ENCODE results near the gene MREG.

MREG gene

GRCh38 chr2:215941726-215942125 is 71.6 kb downstream of the MREG start:
- Histone ChIP-seq H3K27me3 (ENCODE audit: insufficient read depth, low read depth) (no peaks in the 10 kb centered on the region), H3K79me2 (ENCODE audit: insufficient read depth, low read depth) (no peaks in the 10 kb centered on the region), H3K9ac (no peak overlapping the region), H2AFZ (ENCODE audit: low read depth) (no peak overlapping the region), H4K20me1 (ENCODE audit: insufficient read depth) (no peaks in the 10 kb centered on the region; the same call in 1 of the 2 replicates), H3K4me1 (ENCODE audit: low read depth, poor library complexity, severe bottlenecking) (no peaks in the 10 kb centered on the region), H3K4me2 (no peak overlapping the region), H3K27ac (no peak overlapping the region), H3K4me3 (IDR thresholded peaks at IDR 0.05; ENCODE audit: insufficient read depth, low read depth, low read length) (no peak overlapping the region), H3K36me3 (ENCODE audit: insufficient read depth) (no peaks in the 10 kb centered on the region)
- TF ChIP-seq CTCF (conservative IDR thresholded peaks at IDR 0.05; ENCODE audit: low read depth, low read length) = no peak

GRCh38 chr2:215940645-215941184 is 72.6 kb downstream of the MREG start:
- H3K36me3 ChIP-seq (ENCODE audit: insufficient read depth) = no peaks in the 10 kb centered on the region
- no peaks in the 10 kb centered on the region for H3K79me2 ChIP-seq (ENCODE audit: insufficient read depth, low read depth)
- no peak for TF ChIP-seq CTCF (conservative IDR thresholded peaks at IDR 0.05; ENCODE audit: low read depth, low read length)

DNA sequence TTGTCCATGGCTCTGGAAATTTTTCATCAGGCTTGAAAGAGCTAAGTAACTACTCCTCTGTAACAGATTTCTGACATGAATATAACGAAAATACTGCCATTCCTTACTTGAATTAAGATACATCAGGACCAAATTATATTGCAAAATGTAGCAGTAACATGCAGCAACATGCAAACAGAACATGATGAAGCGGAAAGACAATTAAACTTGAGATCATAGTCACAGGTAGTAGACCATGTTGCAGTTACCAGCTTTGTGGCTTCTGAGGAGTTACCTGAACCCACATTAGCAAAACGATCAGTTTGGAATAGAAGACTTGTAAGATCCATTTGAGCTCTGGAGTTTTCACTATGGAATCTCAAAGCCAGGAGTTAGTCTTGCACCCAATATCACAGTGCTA is 76.2 kb downstream of the MREG start:
- Histone ChIP-seq H3K27ac (no peak overlapping the region), H2AFZ (ENCODE audit: low read depth) (no peak overlapping the region), H3K27me3 (ENCODE audit: insufficient read depth, low read depth) (no peaks in the 10 kb centered on the region), H4K20me1 (ENCODE audit: insufficient read depth) (no peaks in the 10 kb centered on the region; the same call in 1 of the 2 replicates), H3K79me2 (ENCODE audit: insufficient read depth, low read depth) (no peaks in the 10 kb centered on the region), H3K4me2 (no peak overlapping the region), H3K36me3 (ENCODE audit: insufficient read depth) (no peaks in the 10 kb centered on the region), H3K4me1 (ENCODE audit: low read depth, poor library complexity, severe bottlenecking) (no peaks in the 10 kb centered on the region), H3K4me3 (IDR thresholded peaks at IDR 0.05; ENCODE audit: insufficient read depth, low read depth, low read length) (no peak overlapping the region), H3K9ac (no peak overlapping the region)
- no peak for TF ChIP-seq CTCF (conservative IDR thresholded peaks at IDR 0.05; ENCODE audit: low read depth, low read length)

More at GRCh38 chr2:215940645-215941184, 72.6 kb downstream of the MREG start:
- no peak overlapping the region for H3K27ac ChIP-seq
- no peak overlapping the region for H3K4me2 ChIP-seq
- H3K4me1 ChIP-seq (ENCODE audit: low read depth, poor library complexity, severe bottlenecking) = no peaks in the 10 kb centered on the region
- no peak overlapping the region for H3K4me3 ChIP-seq (IDR thresholded peaks at IDR 0.05; ENCODE audit: insufficient read depth, low read depth, low read length)
- no peak overlapping the region for H3K9ac ChIP-seq
- no peaks in the 10 kb centered on the region; the same call in 1 of the 2 replicates for H4K20me1 ChIP-seq (ENCODE audit: insufficient read depth)
- H3K27me3 ChIP-seq (ENCODE audit: insufficient read depth, low read depth) = no peaks in the 10 kb centered on the region
- no peak overlapping the region for H2AFZ ChIP-seq (ENCODE audit: low read depth)

DNA sequence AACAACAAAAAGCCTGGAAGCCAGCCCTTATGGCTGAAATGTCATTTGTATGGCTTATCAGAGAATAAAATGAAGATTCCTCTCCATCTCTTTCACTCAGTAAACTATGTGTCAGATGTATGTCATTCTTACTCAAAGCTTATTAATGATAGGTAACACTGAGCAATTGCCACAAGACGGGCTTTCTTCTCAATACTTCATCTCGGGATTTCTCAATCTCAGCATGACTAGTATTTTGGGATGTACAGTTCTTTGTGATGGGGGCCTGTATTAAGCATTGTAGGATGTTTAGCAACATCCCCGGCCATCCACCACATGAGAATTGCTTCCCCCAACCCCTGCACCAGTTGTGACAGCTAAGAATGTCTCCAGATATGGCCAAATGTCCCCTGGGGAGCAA is 80.2 kb downstream of the MREG start:
- Histone ChIP-seq H3K4me3 (IDR thresholded peaks at IDR 0.05; ENCODE audit: insufficient read depth, low read depth, low read length) (no peak overlapping the region), H2AFZ (ENCODE audit: low read depth) (no peak overlapping the region), H3K27ac (no peak overlapping the region), H4K20me1 (ENCODE audit: insufficient read depth) (no peaks in the 10 kb centered on the region), H3K36me3 (ENCODE audit: insufficient read depth) (no peaks in the 10 kb centered on the region), H3K4me2 (no peak overlapping the region), H3K27me3 (ENCODE audit: insufficient read depth, low read depth) (no peaks in the 10 kb centered on the region), H3K79me2 (ENCODE audit: insufficient read depth, low read depth) (no peaks in the 10 kb centered on the region), H3K4me1 (ENCODE audit: low read depth, poor library complexity, severe bottlenecking) (peaks cover 10% of the 10 kb centered on the region), H3K9ac (no peak overlapping the region)
- TF ChIP-seq CTCF (conservative IDR thresholded peaks at IDR 0.05; ENCODE audit: low read depth, low read length) = no peak

Data from KMS-11 (cell line).